Measurements from ENCODE around the gene ADORA2A. TPM values are rescaled to one million over a fixed set of nuclear protein-coding genes. Genes with fewer than 3 reads are reported as not detected.

ADORA2A gene
- total RNA-seq = 1 to 10 TPM; 1.9 to 2.6 TPM
- long read RNA-seq, donor 1, partial matches to known transcripts = 1 of 1 reads
- long read RNA-seq, donor 1, other reads (novel, unspliced or antisense) = 0 of 1 reads
- long read RNA-seq, donor 2, partial matches to known transcripts = 0 of 7 reads
- long read RNA-seq, donor 2, other reads (novel, unspliced or antisense) = 5 of 7 reads

DNA sequence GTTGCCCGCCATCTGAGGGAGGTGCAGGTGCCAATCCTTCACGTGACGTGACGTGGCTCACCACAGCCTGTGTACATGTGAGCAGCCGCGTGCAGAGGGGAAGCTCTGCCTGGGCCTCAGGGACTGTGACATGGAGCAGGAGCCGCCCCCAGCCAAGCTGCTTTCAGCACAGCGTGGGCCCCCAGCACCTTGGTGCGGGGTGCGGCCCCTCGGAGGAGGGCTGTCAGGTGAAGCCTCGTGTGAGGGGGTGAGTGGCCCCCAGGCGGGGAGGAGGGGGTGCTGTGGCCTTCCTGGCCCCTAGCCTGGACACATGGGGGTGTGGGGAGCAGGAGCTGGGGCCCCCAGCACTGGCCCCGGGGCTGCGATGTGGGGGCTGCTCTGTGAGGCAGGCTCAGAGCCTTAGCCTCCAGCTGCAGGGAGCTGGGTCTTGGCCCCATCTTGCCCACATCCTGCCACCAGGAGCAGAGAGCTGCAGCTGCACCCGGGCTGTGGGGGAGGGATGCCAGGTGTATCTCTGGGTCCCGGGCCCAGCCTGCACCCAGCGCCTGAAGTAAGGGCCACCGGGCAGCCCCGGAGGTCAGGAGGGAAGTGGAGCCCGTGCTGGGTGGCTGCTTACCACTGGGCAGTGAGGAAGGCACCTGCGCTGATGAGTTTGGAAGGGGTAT is at the start of gene ADORA2A:
Gene ADORA2A (plus strand): TSS at position 100 of the 665 bp plus-strand sequence. CDS start 5,806 bp downstream, outside the sequence.
- intact Hi-C loops (cut with DNase I) = no loop called here
- no peak for DNase-seq (ENCODE audit: low spot score)

DNA sequence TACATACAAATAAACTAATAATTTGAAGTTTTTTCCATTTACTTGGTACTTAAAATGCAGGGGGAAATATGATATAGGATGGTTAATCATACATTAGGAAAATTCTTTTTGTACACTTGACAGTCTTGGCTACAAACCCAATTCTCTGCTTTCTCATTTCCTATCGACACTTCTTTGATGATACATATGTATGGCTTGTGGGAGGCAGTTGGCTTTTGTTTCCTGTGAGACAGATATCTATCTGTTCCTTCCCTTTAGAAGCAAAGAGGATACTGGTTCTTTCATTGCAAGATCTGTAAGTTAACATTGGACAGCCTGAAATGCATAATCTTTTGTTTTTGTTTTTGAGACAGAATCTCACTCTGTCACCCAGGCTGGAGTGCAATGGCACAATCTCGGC is 47.9 kb upstream of the ADORA2A start:
- DNase-seq (ENCODE audit: low spot score) = no peak
- intact Hi-C loops (cut with DNase I) = no loop called here

DNA sequence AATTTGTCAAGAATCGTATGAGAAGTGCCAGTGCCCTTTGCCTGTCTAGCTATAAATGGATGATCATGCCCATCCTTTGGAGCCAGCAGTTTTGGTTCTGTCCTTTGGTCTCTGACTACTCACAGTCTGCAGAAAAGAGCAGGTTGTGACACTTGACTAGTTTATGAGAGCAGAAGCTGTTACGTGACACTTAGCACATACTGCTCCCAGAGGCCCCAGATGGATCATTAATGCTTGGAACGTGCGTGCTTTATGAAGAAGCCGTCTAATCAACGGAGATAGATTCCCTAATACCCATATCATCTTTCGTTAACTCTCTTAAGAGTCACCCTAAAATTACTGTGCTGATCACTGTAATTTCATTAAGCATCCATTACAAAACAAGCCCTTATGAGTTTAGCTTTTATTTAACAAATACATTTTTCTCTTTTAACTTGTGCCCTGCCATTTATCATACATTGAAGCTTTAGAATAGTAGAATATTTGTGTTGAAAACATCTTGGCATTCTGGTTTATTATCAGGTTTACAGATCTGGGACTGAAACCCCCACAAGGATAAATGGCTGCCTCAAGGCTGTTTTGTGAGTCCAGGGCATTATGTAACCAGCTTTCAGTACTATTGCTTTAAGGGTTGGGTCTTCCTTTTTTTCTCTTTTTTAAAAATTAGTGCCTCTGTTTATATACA is 47.0 kb upstream of the ADORA2A start:
- no peak for DNase-seq (ENCODE audit: low spot score)
- intact Hi-C loops (cut with DNase I) = no loop called here

DNA sequence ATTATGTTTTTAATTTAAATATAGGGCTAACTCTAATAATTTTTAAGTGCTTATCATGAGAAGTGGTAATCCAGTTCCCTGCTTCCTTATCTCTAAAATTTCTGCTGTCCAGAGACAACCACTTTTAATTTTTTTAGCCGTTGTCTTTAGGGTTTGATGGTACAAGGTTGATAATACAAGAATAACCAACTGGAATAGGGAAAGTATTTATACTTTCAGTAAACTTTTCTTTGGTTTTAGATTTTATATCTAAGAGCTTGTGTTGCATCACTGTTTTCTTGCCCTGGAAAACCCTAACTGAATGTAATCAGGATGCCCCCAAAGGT is 46.5 kb upstream of the ADORA2A start:
- no peak for DNase-seq (ENCODE audit: low spot score)
- intact Hi-C loops (cut with DNase I) = no loop called here

DNA sequence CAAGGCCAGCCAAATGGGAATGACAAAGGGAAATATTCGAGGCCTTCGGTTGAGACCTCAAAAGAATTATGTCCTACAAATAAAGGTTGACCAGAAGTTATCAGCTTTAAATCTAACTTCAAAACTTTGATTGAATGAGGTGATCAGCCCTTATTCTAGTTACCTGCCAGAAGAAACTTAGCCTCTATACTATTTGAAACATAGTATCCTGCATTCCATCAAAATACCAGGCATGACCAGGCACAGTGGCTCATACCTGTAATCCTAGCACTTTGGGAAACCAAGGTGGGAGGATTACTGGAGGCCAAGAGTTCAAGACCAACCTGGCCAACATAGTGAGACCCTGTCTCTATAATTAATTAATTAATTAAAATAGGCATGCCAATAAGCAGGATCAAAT is 44.3 kb upstream of the ADORA2A start:
- intact Hi-C loops (cut with DNase I) = no loop called here
- DNase-seq (ENCODE audit: low spot score) = no peak

DNA sequence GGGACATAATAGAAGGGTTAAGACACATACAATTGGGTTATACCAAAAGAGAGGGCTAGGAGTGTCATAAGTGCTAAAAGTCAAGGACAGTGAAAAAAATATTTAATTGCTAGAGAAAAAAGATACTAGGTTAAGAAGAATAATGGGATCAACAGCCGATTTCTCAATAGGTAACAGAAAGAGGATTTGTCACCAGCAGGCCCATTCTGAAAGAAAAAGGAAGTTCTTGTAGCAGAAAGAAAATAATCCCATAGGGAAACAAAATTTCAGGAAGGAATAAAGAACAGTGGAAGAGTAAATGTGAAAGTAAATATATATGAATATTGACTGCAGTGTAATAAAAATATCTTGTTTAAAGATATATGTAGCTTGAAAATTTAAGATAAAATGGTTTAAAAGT is 43.3 kb upstream of the ADORA2A start:
- intact Hi-C loops (cut with DNase I) = no loop called here

DNA sequence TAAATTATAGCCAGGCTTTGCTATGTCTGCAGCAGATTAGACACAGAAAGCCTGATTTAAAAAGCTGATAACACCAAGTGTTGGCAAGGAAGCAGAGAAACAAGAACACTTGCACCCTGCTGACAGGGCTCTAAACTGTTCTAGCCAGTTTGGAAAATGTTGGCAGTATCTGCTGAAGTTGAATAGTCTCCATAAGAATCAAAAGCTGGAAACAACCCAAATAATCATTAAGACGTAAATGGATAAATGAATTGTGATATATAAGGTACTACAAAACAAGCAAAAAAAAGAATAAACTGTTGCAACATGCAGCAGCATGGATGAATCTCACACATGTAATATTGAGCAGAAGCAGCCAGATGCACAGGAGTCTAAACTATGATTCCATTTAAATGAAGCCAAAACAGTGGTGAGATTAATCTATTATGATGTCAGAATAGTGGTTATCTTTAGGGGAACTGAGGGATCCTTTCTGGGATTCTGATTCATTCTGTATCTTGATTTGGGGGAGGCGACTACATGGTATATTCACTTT is 40.4 kb upstream of the ADORA2A start:
- DNase-seq (ENCODE audit: low spot score) = no peak
- intact Hi-C loops (cut with DNase I) = no loop called here

More for the DNA sequence above, 43.3 kb upstream of the ADORA2A start:
- no peak for DNase-seq (ENCODE audit: low spot score)

DNA sequence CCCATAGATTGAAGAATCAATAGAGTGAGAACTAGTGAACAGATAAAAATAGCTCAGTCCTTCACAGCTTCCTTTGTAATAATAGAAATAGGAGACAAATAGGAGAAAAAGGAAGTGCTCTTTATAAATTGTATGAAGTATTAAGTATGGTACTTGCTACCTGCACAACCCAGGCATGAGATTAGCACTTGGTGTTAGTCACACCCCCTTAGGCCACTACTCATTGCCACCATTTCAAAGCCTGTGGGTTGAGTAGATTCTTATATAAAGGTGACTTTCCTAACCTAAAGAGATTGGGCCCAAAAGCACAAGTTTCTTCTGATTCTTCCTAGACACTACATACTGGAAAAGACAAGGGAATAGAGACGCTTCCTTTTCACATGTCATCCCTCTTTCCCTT is 37.7 kb upstream of the ADORA2A start:
- intact Hi-C loops (cut with DNase I) = no loop called here

DNA sequence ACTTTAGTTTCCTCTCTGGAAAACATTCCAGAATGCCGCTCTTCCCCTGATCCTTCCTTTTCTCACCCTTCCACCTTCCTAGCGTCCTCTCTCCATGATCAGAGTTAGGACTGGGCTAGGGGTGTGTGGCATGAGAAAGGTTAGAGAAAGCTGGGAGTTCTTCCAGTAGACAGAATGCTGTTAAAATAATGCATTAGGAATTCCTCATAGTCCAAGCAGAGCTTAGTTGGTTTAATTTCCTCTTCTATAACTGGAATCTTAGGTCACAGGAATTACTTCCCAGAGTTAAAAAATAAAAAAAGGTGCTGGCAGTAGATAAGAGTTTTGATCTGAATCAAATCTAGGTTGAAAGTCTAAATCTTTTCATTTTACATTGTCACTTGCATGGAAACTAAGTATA is 37.2 kb upstream of the ADORA2A start:
- intact Hi-C loops (cut with DNase I) = no loop called here
- DNase-seq (ENCODE audit: low spot score) = no peak

More for the DNA sequence above, 37.7 kb upstream of the ADORA2A start:
- no peak for DNase-seq (ENCODE audit: low spot score)

DNA sequence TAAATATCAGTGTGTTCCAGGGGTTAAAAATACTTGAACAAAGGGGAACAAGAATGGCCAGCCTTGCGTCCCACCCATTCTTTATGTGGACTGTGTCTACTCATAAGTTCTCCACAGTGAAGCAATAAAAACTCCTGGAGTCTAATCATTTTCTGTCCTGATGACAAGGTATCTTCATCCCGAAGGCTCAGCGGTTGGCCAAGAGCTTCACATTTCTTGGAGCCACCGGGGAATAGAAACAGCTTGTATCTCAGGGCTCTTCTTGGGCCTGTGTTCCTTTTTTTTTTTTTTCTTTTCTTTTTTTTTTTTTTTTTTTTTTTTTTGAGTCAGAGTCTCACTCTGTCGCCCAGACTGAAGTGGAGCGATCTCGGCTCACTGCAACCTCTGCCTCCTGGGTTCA is 36.8 kb upstream of the ADORA2A start:
- DNase-seq (ENCODE audit: low spot score) = peak; percentile 82
- intact Hi-C loops (cut with DNase I) = no loop called here

DNA sequence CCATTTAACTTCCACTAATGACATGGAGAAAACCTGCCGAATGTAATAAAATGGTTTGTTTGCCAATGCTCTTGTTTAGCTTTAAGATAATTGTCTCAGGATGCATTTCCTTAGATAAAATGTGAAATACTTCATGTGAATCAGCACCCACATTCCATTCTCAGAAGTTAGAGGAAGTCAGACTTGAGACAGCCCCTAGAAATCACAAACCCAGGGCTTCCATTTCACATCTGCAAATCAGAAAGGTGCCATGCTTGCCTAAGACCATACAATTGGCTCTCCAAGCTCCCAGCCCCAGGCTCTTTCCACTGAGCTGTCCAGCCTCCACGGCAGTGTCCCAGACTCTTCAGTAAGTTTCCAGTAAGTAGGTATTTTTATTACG is 35.6 kb upstream of the ADORA2A start:
- intact Hi-C loops (cut with DNase I) = no loop called here
- no peak for DNase-seq (ENCODE audit: low spot score)

DNA sequence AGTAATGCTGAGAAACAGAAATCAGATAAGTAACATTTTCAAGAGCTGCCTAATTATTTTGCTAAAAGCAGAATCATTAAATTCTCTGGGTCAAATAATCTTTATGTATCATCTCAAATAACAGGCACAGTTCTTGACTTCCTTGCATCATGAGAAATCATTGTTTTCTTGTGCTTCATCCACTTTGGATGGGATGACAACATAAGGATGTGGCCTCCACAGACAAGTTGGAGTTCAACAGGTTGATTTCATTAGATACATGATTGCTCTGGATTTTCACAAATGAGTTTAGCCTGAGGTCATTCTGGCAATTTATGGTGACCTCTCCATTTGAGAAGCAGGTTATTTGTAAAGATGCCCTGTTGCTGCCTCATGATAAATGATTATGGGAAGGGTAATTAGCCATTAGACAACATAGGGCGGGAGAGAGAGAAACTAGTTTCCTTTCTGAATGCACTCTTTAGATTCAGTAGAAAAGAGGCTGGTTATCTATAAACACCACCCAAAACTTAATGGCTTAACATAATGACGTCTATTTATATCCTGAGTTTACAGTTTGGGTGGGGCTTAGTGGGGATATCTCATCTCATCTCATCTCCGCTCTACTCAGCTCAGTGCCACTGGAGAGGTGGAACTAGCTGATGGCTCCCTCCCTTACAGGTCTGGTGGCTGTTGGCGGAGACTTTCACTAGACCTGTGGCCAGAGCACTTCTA is 35.0 kb upstream of the ADORA2A start:
- no peak for DNase-seq (ENCODE audit: low spot score)
- intact Hi-C loops (cut with DNase I) = no loop called here

DNA sequence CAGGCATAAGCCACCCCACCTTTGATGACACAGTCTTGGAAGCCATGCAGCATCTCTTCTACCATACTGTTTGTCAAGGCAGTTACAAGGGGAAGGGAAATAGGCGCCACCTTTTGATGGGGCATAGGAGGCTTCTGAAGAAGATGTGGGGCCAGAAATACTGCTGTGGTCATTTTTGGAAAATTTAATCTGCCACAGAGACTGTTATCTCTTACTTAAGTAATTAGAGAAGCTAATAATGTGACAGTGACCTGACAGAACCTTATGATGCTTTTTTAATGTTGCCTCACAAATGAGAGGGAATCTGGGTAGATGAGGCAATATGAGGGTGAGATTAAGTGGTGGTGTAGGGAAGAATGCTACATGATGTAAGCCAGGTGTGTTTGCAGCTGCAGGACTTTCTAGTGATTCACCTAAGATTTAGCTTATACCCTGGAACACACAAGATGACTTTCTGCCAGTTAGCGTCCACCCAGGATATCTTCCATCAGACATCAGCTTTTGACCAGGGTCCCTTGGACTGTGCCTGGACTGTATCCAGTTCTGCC is 34.3 kb upstream of the ADORA2A start:
- no peak for DNase-seq (ENCODE audit: low spot score)
- intact Hi-C loops (cut with DNase I) = no loop called here

DNA sequence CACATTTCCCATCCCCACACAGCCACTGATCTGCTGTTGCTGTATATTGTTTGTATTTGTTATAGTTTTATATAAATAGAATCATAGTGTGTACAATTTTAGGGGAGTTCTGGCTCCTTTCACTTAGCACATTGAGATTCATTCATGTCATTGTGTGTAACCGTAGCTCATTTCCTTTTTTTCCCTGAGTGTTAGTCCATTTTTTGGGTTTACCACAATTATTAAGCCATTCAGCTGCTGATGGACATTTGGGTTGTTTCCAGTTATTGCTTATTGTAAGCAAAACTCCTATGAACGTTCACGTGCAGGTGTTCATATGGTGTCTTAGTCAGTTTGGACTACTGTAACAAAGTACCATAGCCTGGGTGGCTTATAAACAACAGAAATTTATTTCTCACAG is 33.6 kb upstream of the ADORA2A start:
- intact Hi-C loops (cut with DNase I) = no loop called here
- DNase-seq (ENCODE audit: low spot score) = no peak

DNA sequence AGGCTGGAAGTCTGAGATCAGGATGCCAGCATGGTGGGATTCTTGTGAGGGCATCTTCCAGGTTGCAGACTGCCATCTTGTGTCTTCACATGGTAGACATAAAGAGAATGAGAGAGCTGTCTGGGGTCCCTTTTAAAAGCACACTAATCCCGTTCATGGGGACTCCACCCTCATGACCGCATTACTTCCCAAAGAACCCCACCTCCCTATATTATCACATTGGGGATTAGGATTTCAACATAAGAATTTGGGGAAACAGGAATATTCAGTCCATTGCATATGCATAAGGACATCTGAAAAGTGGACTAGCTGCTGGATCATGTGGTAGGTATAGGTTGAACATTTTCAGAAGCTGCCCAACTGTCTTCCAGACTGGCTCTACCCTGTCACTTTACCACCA is 33.1 kb upstream of the ADORA2A start:
- intact Hi-C loops (cut with DNase I) = no loop called here
- DNase-seq (ENCODE audit: low spot score) = no peak

DNA sequence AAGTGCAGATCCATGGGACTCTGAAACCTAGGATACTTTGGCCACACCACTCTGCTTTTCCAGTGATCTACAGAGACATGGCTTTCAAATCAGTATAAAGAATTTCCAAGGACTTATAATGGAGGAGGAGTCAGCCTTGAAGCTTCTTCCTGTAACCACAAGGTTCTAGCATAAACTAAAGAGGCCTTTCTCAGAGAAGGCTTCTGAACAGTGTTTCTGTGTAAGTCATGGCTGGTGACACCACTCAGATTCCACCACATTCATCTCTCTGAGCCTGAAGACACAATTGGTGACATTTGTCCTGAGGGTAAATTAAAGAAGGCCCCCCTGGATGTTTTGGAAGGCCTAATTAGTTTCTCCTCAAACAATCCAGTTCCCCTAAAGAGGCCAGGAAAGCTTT is 29.0 kb upstream of the ADORA2A start:
- intact Hi-C loops (cut with DNase I) = no loop called here
- no peak for DNase-seq (ENCODE audit: low spot score)

DNA sequence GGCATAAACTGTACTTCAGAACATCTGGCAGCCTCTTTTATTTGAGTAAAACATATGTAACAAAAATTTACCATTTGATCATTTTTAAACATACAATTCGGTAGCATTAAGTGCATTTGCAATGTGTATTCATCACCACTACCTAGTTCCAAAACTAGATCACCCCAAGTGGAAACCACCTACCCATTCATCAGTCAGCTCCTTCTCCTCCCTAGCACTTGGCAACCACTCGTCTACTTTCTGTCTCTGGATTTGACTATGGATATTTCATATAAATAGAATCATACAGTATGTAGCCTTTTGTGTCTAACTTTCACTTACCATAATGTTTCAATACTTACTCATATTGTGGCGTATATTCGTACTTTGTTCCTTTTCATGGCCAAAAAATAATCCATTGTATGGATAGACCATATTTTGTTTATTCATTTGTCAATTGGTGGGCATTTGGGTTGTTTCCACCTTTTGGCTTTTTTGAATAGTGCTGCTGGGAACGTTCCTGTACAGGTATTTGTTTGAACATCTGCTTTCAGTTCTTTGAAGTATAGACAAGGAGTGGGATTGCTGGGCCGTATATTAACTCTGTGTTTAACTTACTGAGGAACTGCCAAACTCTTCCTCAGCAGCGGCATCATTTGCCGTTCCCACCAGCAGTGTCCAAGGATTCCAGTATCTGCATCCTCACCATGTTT is 27.2 kb upstream of the ADORA2A start:
- intact Hi-C loops (cut with DNase I) = no loop called here
- no peak for DNase-seq (ENCODE audit: low spot score)

DNA sequence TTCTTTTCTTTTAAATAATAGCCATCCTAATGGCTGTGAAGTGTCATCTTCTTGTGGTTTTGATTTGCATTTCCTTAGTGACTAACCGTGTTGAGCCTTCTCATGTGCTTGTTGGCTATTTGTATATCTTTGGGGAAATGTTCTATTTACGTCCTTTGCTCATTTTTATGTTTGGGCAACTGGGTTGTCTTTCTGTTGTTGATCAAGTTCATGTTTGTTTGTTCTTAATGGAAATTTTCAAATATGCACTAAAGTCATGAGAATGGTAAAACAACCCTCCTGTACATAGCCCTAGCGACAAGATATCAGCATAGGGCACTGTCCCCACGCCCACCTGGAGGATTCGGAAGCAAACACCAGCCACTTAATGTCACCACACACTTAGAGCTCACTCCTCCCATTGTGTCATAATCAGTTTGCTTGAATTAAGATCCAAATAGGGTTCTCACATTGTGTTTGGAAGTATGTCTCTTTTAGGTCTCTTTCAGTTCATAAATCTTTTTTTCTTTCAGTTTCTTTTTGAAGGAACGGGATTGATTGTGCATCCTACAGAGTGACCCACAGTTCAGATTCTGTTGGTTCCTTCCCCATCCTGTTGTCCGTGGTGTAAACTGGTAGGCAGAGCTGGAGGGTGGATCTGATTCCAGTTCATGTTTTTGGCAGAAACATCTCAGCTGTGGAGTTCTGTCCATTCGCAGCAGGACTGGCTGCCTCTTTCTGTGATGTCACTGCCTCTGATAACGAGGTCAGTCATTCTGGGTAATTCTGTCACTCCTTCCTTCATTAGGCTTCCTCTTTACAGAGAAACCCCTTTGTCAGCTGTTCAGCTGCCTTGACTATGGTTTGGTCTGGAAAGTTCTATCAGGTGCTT is 26.4 kb upstream of the ADORA2A start:
- peak; percentile 69 for DNase-seq (ENCODE audit: low spot score)
- intact Hi-C loops (cut with DNase I) = no loop called here
